Common myeloid progenitor, CD34-positive (primary cell): ENCODE measurements around the gene MAMSTR.

Experiments used
- CTCF ChIA-PET: fragments of 350-600 bp; sonication (Branson Sonifier 250); formaldehyde crosslinking; loops from one replicate; lab custom pipeline; 2021; ENCODE audit warnings: antibody characterized with exemption; lab: Charles Lee
- POLR2A ChIA-PET: fragments of 350-600 bp; sonication (Branson Sonifier 250); formaldehyde crosslinking; loops from one replicate; lab custom pipeline; 2021; ENCODE audit warnings: antibody characterized with exemption; lab: Charles Lee
- DNase-seq, 3 donors: peaks; one replicate each; pipeline versions ENCODE4 v3.0.0 to v3.0.0-alpha.2; 2013
- H3K27ac ChIP-seq, 2 experiments: 1 replicate in 1 of 2; 2 replicates in 1 of 2; pipeline ENCODE4 v1.7.0; 2013; ENCODE audit warnings: inconsistent platforms in 2 of 2, low read length in 2 of 2, mild to moderate bottlenecking in 2 of 2, low read depth in 1 of 2, moderate library complexity in 1 of 2; ENCODE audit not compliant: severe bottlenecking in 2 of 2, insufficient read depth in 1 of 2, poor library complexity in 1 of 2
- H3K27me3 ChIP-seq, 5 experiments: replicated peaks in 2 of 5; 1 replicate in 3 of 5; 2 replicates in 2 of 5; pipeline versions ENCODE4 v1.6.1 to v1.7.0; 2013; ENCODE audit warnings: low read length in 4 of 5, mild to moderate bottlenecking in 2 of 5, moderate library complexity in 2 of 5, inconsistent platforms in 1 of 5; ENCODE audit not compliant: insufficient read depth in 5 of 5, control insufficient read depth in 4 of 5
- H3K36me3 ChIP-seq, 4 experiments: 1 replicate in 2 of 4; 2 replicates in 2 of 4; pipeline versions ENCODE4 v1.6.1 to v1.7.0; 2013; ENCODE audit warnings: low read length in 3 of 4, control low read depth in 1 of 4, mild to moderate bottlenecking in 1 of 4; ENCODE audit not compliant: control insufficient read depth in 4 of 4, insufficient read depth in 4 of 4
- H3K4me1 ChIP-seq, 4 experiments: 1 replicate in 3 of 4; 2 replicates in 1 of 4; pipeline versions ENCODE4 v1.6.1 to v1.7.1; 2013; ENCODE audit warnings: low read length in 3 of 4, mild to moderate bottlenecking in 3 of 4, control low read depth in 1 of 4, inconsistent platforms in 1 of 4, moderate library complexity in 1 of 4; ENCODE audit not compliant: control insufficient read depth in 4 of 4, insufficient read depth in 4 of 4; ENCODE audit errors: control extremely low read depth in 1 of 4
- H3K4me3 ChIP-seq, 7 experiments: 1 replicate in 4 of 7; 2 replicates in 3 of 7; pipeline versions ENCODE4 v1.5.1 to v1.7.0; 2013; ENCODE audit warnings: mild to moderate bottlenecking in 7 of 7, low read length in 6 of 7, moderate library complexity in 6 of 7, inconsistent platforms in 2 of 7, low read depth in 2 of 7, control low read depth in 1 of 7; ENCODE audit not compliant: insufficient read depth in 4 of 7, control insufficient read depth in 1 of 7; ENCODE audit errors: extremely low read depth in 1 of 7
- H3K9me3 ChIP-seq, 5 experiments: 1 replicate in 4 of 5; 2 replicates in 1 of 5; pipeline versions ENCODE4 v1.6.1 to v1.7.1; 2013; ENCODE audit warnings: low read length in 4 of 5, mild to moderate bottlenecking in 2 of 5, inconsistent platforms in 1 of 5, low read depth in 1 of 5, moderate library complexity in 1 of 5; ENCODE audit not compliant: control insufficient read depth in 4 of 5, insufficient read depth in 2 of 5; ENCODE audit errors: control extremely low read depth in 1 of 5
- WGBS: methylation state at CpG from one replicate; pipeline ENCODE4 v1.1.5; 2013; ENCODE audit not compliant: insufficient coverage; 5-methylcytosine and 5-hydroxymethylcytosine counted together

The MAMSTR gene

DNA sequence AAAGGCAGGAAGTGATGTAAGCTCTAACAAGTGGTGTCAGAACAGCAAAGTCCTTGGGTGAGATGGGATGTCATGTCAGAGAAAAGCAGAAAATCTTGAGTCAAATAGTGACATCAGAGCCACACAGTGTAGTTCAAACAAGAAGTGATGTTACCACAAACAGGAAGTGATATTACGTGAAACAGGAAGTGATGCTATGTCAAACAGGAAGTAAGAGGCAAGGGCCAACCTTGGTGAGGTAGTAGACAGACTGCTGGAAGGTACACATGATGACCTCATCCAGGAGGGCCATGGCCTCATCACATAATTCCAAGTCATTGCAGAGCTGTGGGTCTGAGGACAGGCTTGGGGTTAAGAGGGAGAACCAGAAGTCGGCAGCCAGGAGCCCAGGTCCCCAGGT is 7.0 kb upstream of the MAMSTR start:
- 50% methylated on average over 2 of the region's 2 CpGs for WGBS
- ChIA-PET CTCF (interaction anchor here (0.9 to 3.4 kb wide), 4 partner anchors 10 to 51 kb away, joined by 4 to 17 read pairs (median 12); partner anchors contain the start of gene RASIP1), POLR2A (no interaction called here)
- Histone ChIP-seq H3K9me3 (peaks cover 0 to 3% (median 0%) of the 10 kb centered on the region in 5 experiments), H3K4me1 (peaks cover 0 to 21% (median 15%) of the 10 kb centered on the region in 4 experiments), H3K4me3 (no peak overlapping the region), H3K36me3 (no peaks in the 10 kb centered on the region), H3K27ac (no peak overlapping the region), H3K27me3 (no peaks in the 10 kb centered on the region)
- peak; percentile 87 to 94 (median 91) for DNase-seq

DNA sequence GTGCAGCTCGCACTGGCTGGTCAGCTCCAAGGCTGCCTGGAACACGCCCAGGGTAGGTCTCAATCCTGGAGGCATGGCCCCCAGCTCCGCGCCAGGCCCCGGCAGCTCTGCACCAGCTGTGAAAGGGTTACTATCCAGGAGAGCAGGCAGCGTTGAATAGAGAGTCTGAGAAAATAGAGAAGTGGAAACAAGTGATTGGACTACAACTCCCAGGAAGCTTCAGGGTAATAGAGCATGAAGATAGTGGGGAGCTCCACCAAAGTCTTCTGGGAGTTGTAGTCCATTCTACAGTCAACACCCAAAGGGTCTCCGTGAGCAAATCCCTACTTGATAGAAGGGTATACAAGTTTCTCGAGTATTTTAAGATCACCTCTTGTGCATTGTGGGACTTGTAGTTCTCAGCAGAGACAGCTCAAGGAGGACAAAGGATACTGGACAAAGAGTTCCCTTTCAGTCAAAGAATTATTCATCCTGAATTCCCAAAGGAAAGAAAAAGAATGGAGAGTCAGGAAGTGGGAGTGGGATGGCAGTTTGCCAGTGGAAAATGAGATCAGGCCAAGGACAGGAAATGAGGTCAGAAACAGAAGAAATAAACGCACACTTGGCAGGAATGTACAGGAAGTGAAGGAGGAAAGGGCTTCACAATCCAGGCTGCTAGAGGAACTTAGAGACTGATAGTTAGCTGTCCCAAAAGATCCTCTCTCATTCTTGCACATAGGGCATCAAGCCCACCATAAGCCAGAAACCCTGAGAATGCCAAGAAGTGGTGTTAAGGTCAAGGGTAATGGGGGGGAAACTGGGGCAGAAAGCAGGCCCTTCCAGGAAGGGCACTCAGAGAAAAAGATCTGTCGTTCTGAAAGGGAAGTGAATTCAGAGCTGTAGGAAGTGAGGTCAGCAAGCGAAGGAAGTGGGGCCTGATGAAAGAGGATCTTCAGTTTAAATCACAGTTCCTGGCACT is 5.5 kb upstream of the MAMSTR start:
- peak; percentile 93 to 97 (median 96) for DNase-seq
- Histone ChIP-seq H3K27me3 (no peaks in the 10 kb centered on the region), H3K4me3 (peak overlapping the region in 3 of 7 experiments; percentile 14 to 38 (median 19)), H3K9me3 (peaks cover 0 to 3% (median 0%) of the 10 kb centered on the region in 5 experiments), H3K36me3 (no peaks in the 10 kb centered on the region), H3K4me1 (peaks cover 0 to 28% (median 18%) of the 10 kb centered on the region in 4 experiments), H3K27ac (peak overlapping the region in 1 of 2 experiments; percentile 73)
- POLR2A ChIA-PET = interaction anchor here (0.6 to 1.4 kb wide), 4 partner anchors 11 to 404 kb away, joined by 3 to 6 read pairs (median 4); no protein-coding TSS in a partner anchor
- WGBS = 30% methylated on average over 4 of the region's 11 CpGs
- CTCF ChIA-PET = interaction anchor here (0.6 to 3.4 kb wide), 8 partner anchors 9 to 118 kb away, joined by 3 to 17 read pairs (median 4); partner anchors contain the start of gene RASIP1

DNA sequence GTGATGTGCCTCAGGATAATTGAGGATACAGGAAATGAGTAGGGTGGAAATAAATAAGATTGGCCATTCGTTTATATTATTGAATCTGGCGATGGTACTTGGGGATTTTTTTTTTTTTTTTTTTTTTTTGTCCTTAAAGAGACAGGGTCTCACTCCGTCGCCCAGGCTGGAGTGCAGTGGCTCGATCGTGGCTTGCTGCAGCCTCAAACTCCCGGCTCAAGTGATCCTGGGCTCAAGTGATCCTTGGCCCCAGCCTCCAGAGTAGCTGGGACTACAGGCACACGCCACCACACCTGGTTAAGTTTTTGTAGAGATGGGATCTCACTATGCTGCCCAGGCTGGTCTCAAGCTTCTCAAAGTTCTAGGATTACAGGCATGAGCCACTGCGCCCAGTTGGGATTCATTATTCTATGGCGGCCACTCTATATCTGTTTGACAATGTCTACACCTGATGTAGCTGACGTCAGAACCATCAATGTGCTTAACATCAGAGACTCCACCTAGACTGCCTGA is 2.7 kb upstream of the MAMSTR start:
- ChIA-PET CTCF (no interaction called here), POLR2A (no interaction called here)
- Histone ChIP-seq H3K27ac (no peak overlapping the region), H3K4me1 (peaks cover 0 to 28% (median 18%) of the 10 kb centered on the region in 4 experiments), H3K36me3 (no peaks in the 10 kb centered on the region), H3K27me3 (no peaks in the 10 kb centered on the region), H3K4me3 (no peak overlapping the region), H3K9me3 (no peaks in the 10 kb centered on the region)
- 89% methylated on average over 10 of the region's 11 CpGs for WGBS
- DNase-seq = no peak

DNA sequence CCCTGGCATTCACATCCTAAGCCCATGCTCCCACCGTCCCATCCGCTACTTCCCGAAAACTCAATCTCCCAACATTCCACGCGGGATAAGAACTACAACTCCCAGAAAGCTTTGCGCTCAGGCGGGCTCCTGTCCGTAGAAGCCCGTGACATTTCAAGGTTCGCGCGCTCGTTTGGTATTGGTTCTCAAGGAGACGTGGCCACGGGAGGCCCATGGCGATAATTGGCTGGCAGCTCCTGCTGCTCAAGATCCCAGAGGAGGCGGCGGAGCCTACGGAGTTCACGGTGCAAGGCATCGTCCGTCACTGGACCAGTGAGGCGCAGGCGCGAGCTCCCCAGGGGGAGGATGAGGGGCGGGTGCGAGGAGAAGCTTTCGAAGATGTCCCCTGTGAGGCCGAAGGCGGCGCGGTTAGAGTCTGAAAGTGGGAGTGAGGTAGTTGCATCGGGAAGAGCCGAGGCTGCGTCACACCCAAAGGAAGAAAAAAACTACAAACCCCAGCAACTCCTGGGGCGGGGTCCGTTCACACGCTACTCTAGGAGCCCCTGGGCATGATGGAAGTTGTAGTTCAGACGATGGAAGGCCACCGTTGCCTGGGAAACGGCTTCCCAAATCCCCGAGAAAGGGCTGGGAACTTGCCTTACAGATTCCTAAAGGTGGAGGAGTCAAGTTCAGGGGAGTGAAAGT is 1.2 kb upstream of the MAMSTR start:
- Histone ChIP-seq H3K27me3 (no peaks in the 10 kb centered on the region), H3K36me3 (no peaks in the 10 kb centered on the region), H3K4me3 (peak overlapping the region; percentile 50 to 87 (median 73)), H3K27ac (peak overlapping the region; percentile 50 to 78), H3K9me3 (no peaks in the 10 kb centered on the region), H3K4me1 (peaks cover 0 to 18% (median 10%) of the 10 kb centered on the region in 4 experiments)
- WGBS = 6% methylated on average over 28 of the region's 42 CpGs
- CTCF ChIA-PET = interaction anchor here (0.8 kb wide), 1 partner anchor 67 kb away, joined by 3 read pairs; no protein-coding TSS in a partner anchor
- DNase-seq = peak; percentile 96 to 98 (median 97)
- POLR2A ChIA-PET = interaction anchor here (0.7 to 0.9 kb wide), 2 partner anchors 18 to 20 kb away, joined by 3 read pairs; no protein-coding TSS in a partner anchor

DNA sequence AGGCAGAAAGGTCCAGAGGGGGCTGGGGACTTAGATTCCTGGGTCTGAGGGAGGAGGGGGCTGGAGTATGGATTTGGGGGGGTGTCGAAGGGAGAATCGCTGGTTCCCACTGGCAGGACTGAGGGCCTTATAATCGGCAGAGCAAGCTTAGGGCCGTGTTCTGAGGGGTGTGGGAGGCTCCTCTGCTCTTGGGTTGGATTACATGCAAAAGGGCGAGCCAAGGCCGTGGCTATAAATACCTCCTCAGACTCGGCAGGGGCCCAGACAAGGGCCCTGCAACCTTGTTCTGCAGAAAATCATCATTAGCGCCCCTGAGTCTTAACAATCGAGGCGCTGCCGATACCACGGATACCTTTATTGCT is 707 bp upstream of the MAMSTR start:
- CTCF ChIA-PET = interaction anchor here (0.8 kb wide), 1 partner anchor 68 kb away, joined by 3 read pairs; no protein-coding TSS in a partner anchor

DNA sequence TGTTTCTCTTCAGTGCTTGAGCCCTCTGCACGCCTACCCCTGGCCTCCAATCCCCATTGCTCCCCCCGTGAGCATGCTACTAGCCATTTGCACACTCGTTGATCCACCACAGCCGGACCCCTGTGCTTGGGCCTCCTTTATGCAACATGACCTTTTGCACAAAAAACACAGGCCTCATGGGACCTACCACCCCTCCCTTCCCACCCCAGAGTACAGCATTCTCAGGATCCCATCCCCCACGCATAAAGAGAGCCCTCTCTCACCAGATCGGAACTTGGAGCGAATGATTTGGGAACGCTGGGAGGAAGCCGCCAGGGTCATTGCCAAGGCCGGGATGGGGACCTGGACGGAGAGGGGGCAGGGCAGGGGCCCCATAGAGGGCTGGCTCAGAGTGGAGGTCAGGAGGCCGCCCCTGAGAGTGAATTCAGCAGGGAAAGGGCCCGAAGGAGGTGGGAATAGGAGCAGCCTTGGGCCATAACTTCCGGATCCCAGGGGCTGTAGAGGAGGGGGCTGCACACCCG is 754 bp downstream of the MAMSTR start:
- Histone ChIP-seq H3K4me3 (no peak overlapping the region), H3K27ac (no peak overlapping the region), H3K36me3 (no peaks in the 10 kb centered on the region), H3K4me1 (peaks cover 0 to 17% (median 13%) of the 10 kb centered on the region in 4 experiments), H3K9me3 (no peaks in the 10 kb centered on the region), H3K27me3 (no peaks in the 10 kb centered on the region)
- DNase-seq = no peak
- 96% methylated on average over 14 of the region's 15 CpGs for WGBS
- POLR2A ChIA-PET = no interaction called here
- CTCF ChIA-PET = no interaction called here

More for the DNA sequence above, 707 bp upstream of the MAMSTR start:
- Histone ChIP-seq H3K36me3 (no peaks in the 10 kb centered on the region), H3K4me1 (peaks cover 0 to 14% (median 8%) of the 10 kb centered on the region in 4 experiments), H3K4me3 (peak overlapping the region in 6 of 7 experiments; percentile 70 to 87 (median 75)), H3K27me3 (no peaks in the 10 kb centered on the region), H3K9me3 (no peaks in the 10 kb centered on the region), H3K27ac (no peak overlapping the region)
- DNase-seq = no peak
- POLR2A ChIA-PET = interaction anchor here (0.7 to 0.9 kb wide), 2 partner anchors 19 to 21 kb away, joined by 3 read pairs; no protein-coding TSS in a partner anchor
- WGBS = 52% methylated on average over 11 of the region's 12 CpGs
